Stimulated activated naive CD8-positive, alpha-beta T cell treated with anti-CD3 and anti-CD28 coated beads, Interleukin-15, amount 100 ng/mL, for 72 hours (primary cell): ENCODE results near the gene SMC6.
A peak's percentile ranks its signal among the peaks of the same experiment; 100 is the strongest.

Source experiments
- ATAC-seq: fragments of 150-1000 bp; cut with Tn5 transposase; 2 replicates; pipeline ENCODE4 v1.10.0; 2021; ENCODE audit warnings: mild to moderate bottlenecking, moderate library complexity
- DNase-seq, 2 donors: peaks; one replicate each; pipeline ENCODE4 v3.0.0; 2021 to 2022
- H3K27ac Mint-ChIP-seq, 2 donors: one replicate each; pipeline ENCODE4 v1.8.0; 2022; ENCODE audit warnings: mild to moderate bottlenecking in 2 of 2, mixed read lengths in 2 of 2, moderate library complexity in 2 of 2
- H3K27me3 Mint-ChIP-seq: one replicate; pipeline ENCODE4 v1.8.0; 2022; ENCODE audit warnings: mixed read lengths
- H3K4me1 Mint-ChIP-seq: one replicate; pipeline ENCODE4 v1.8.0; 2022; ENCODE audit warnings: mild to moderate bottlenecking, mixed read lengths
- H3K4me3 Mint-ChIP-seq, 2 donors: one replicate each; pipeline ENCODE4 v1.8.0; 2022; ENCODE audit warnings: mild to moderate bottlenecking in 2 of 2, mixed read lengths in 2 of 2, moderate library complexity in 1 of 2
- H3K9me3 Mint-ChIP-seq, 2 donors: one replicate each; pipeline ENCODE4 v1.8.0; 2022; ENCODE audit warnings: mixed read lengths in 2 of 2

SMC6 gene

GRCh38 chr2:17708501-17708900, 45.1 kb downstream of the SMC6 start:
- H3K4me3 Mint-ChIP-seq, result no peak overlapping the region
- H3K4me1 Mint-ChIP-seq, result no peaks in the 10 kb centered on the region
- no peaks in the 10 kb centered on the region for H3K27me3 Mint-ChIP-seq
- DNase-seq, result no peak
- H3K27ac Mint-ChIP-seq, result no peak overlapping the region
- ATAC-seq, result no peak
- no peaks in the 10 kb centered on the region for H3K9me3 Mint-ChIP-seq

- H3K9me3 Mint-ChIP-seq, result no peaks in the 10 kb centered on the region
- no peaks in the 10 kb centered on the region for H3K4me1 Mint-ChIP-seq
- H3K27me3 Mint-ChIP-seq, result no peaks in the 10 kb centered on the region
- H3K27ac Mint-ChIP-seq, result no peak overlapping the region
- DNase-seq (no peak), ATAC-seq (no peak)
- no peak overlapping the region for H3K4me3 Mint-ChIP-seq
Measured at GRCh38 chr2:17706845-17707244, 46.8 kb downstream of the SMC6 start.

GRCh38 chr2:17690776-17691175, 62.8 kb downstream of the SMC6 start:
- Mint-ChIP-seq H3K4me3 (no peak overlapping the region), H3K27me3 (no peaks in the 10 kb centered on the region), H3K27ac (no peak overlapping the region), H3K4me1 (no peaks in the 10 kb centered on the region), H3K9me3 (no peaks in the 10 kb centered on the region)
- DNase-seq, result no peak
- no peak for ATAC-seq

- no peak for ATAC-seq
- Mint-ChIP-seq H3K27me3 (no peaks in the 10 kb centered on the region), H3K27ac (no peak overlapping the region), H3K9me3 (no peaks in the 10 kb centered on the region), H3K4me3 (no peak overlapping the region), H3K4me1 (no peaks in the 10 kb centered on the region)
- no peak for DNase-seq
Measured at GRCh38 chr2:17689010-17689409, 64.6 kb downstream of the SMC6 start.

- H3K4me3 Mint-ChIP-seq, result no peak overlapping the region
- H3K4me1 Mint-ChIP-seq, result no peaks in the 10 kb centered on the region
- no peak overlapping the region for H3K27ac Mint-ChIP-seq
- no peaks in the 10 kb centered on the region for H3K9me3 Mint-ChIP-seq
- DNase-seq (no peak), ATAC-seq (no peak)
- H3K27me3 Mint-ChIP-seq, result no peaks in the 10 kb centered on the region
Measured at GRCh38 chr2:17688600-17688999, 65.0 kb downstream of the SMC6 start.

GRCh38 chr2:17683981-17684380, 69.6 kb downstream of the SMC6 start:
- no peak for ATAC-seq

GRCh38 chr2:17682098-17682857, 71.3 kb downstream of the SMC6 start:
- no peak for ATAC-seq
- Mint-ChIP-seq H3K27ac (no peak overlapping the region), H3K4me3 (no peak overlapping the region), H3K9me3 (no peaks in the 10 kb centered on the region), H3K27me3 (no peaks in the 10 kb centered on the region), H3K4me1 (no peaks in the 10 kb centered on the region)
- no peak for DNase-seq

More at GRCh38 chr2:17683981-17684380, 69.6 kb downstream of the SMC6 start:
- Mint-ChIP-seq H3K27me3 (no peaks in the 10 kb centered on the region), H3K4me1 (no peaks in the 10 kb centered on the region), H3K4me3 (no peak overlapping the region), H3K27ac (no peak overlapping the region), H3K9me3 (no peaks in the 10 kb centered on the region)
- DNase-seq, result no peak

- DNase-seq (no peak), ATAC-seq (no peak)
- Mint-ChIP-seq H3K4me3 (no peak overlapping the region), H3K27ac (no peak overlapping the region), H3K9me3 (no peaks in the 10 kb centered on the region), H3K27me3 (no peaks in the 10 kb centered on the region), H3K4me1 (no peaks in the 10 kb centered on the region)
Measured at GRCh38 chr2:17680119-17680518, 73.5 kb downstream of the SMC6 start.

- no peak overlapping the region for H3K27ac Mint-ChIP-seq
Measured at GRCh38 chr2:17674817-17675216, 78.8 kb downstream of the SMC6 start.

GRCh38 chr2:17672583-17673317, 80.9 kb downstream of the SMC6 start:
- Mint-ChIP-seq H3K4me3 (no peak overlapping the region), H3K4me1 (no peaks in the 10 kb centered on the region), H3K27ac (peak overlapping the region in 1 of 2 donors; percentile 52), H3K9me3 (no peaks in the 10 kb centered on the region), H3K27me3 (no peaks in the 10 kb centered on the region)
- DNase-seq (no peak), ATAC-seq (peak; percentile 77)

More at GRCh38 chr2:17674817-17675216, 78.8 kb downstream of the SMC6 start:
- Mint-ChIP-seq H3K4me3 (no peak overlapping the region), H3K27me3 (no peaks in the 10 kb centered on the region), H3K9me3 (no peaks in the 10 kb centered on the region), H3K4me1 (no peaks in the 10 kb centered on the region)
- ATAC-seq, result no peak
- no peak for DNase-seq

- DNase-seq (no peak), ATAC-seq (no peak)
- H3K4me1 Mint-ChIP-seq, result no peaks in the 10 kb centered on the region
- H3K27ac Mint-ChIP-seq, result no peak overlapping the region
- no peaks in the 10 kb centered on the region for H3K27me3 Mint-ChIP-seq
- no peak overlapping the region for H3K4me3 Mint-ChIP-seq
- H3K9me3 Mint-ChIP-seq, result no peaks in the 10 kb centered on the region
Measured at GRCh38 chr2:17667898-17668297, 85.7 kb downstream of the SMC6 start.

- Mint-ChIP-seq H3K9me3 (no peaks in the 10 kb centered on the region), H3K4me3 (no peak overlapping the region), H3K4me1 (no peaks in the 10 kb centered on the region), H3K27ac (no peak overlapping the region), H3K27me3 (no peaks in the 10 kb centered on the region)
- DNase-seq (no peak), ATAC-seq (no peak)
Measured at GRCh38 chr2:17664534-17664933, 89.1 kb downstream of the SMC6 start.

GRCh38 chr2:17662723-17663122, 90.9 kb downstream of the SMC6 start:
- no peak for ATAC-seq
- Mint-ChIP-seq H3K4me3 (no peak overlapping the region), H3K9me3 (no peaks in the 10 kb centered on the region)

GRCh38 chr2:17661460-17661859, 92.2 kb downstream of the SMC6 start:
- Mint-ChIP-seq H3K27ac (no peak overlapping the region), H3K9me3 (no peaks in the 10 kb centered on the region), H3K4me3 (no peak overlapping the region), H3K27me3 (no peaks in the 10 kb centered on the region), H3K4me1 (no peaks in the 10 kb centered on the region)
- DNase-seq (no peak), ATAC-seq (no peak)

More at GRCh38 chr2:17662723-17663122, 90.9 kb downstream of the SMC6 start:
- Mint-ChIP-seq H3K27ac (no peak overlapping the region), H3K27me3 (no peaks in the 10 kb centered on the region), H3K4me1 (no peaks in the 10 kb centered on the region)
- no peak for DNase-seq

GRCh38 chr2:17660219-17660618, 93.4 kb downstream of the SMC6 start:
- H3K27ac Mint-ChIP-seq, result no peak overlapping the region
- ATAC-seq (no peak), DNase-seq (no peak)
- no peaks in the 10 kb centered on the region for H3K9me3 Mint-ChIP-seq
- H3K4me1 Mint-ChIP-seq, result no peaks in the 10 kb centered on the region
- no peak overlapping the region for H3K4me3 Mint-ChIP-seq
- H3K27me3 Mint-ChIP-seq, result no peaks in the 10 kb centered on the region

- ATAC-seq (peak; percentile 93), DNase-seq (peak in 1 of 2 donors; percentile 17)
- no peaks in the 10 kb centered on the region for H3K27me3 Mint-ChIP-seq
- H3K4me3 Mint-ChIP-seq, result no peak overlapping the region
- H3K27ac Mint-ChIP-seq, result peak overlapping the region in 1 of 2 donors; percentile 47
- H3K4me1 Mint-ChIP-seq, result no peaks in the 10 kb centered on the region
- H3K9me3 Mint-ChIP-seq, result no peaks in the 10 kb centered on the region
Measured at GRCh38 chr2:17658251-17658843, 95.3 kb downstream of the SMC6 start.
